Measurements from ENCODE around the gene FAM193B. TPM values are rescaled to one million over a fixed set of nuclear protein-coding genes. Genes with fewer than 3 reads are reported as not detected.

The FAM193B gene
- total and polyA plus RNA-seq, 9 of the 15 experiments (the other 6 are each of a cell fraction or from before 2014, with no cell fraction given) = 4.4 to 76.4 (median 37.3) TPM

GRCh38 chr5:177546258-177546741 lies 8.1 kb downstream of the FAM193B start (continued):
- TF ChIP-seq TFAP4 (CRISPR knock-in tag; IDR thresholded peaks at IDR 0.05; ENCODE audit: borderline replicate concordance) (0 out of 2 replicates have a peak, but pooled peaks have one; percentile 28), PCBP1 (IDR thresholded peaks at IDR 0.05; ENCODE audit: low read depth, low read length, poor library complexity, severe bottlenecking) (no peak), HDAC1 (IDR thresholded peaks at IDR 0.05) (no peak; a peak in 1 of 4 replicates), NR4A1 (CRISPR knock-in tag; IDR thresholded peaks at IDR 0.05) (no peak), NR4A1 (tag; IDR thresholded peaks at IDR 0.05) (no peak), GABPB2 (CRISPR knock-in tag; conservative IDR thresholded peaks at IDR 0.05) (no peak), ZNF140 (CRISPR knock-in tag; IDR thresholded peaks at IDR 0.05) (no peak), CBX2 (IDR thresholded peaks at IDR 0.05; ENCODE audit: insufficient read depth, low read length, poor library complexity, severe bottlenecking) (no peak), JUND (IDR thresholded peaks at IDR 0.05; ENCODE audit: borderline replicate concordance, low read depth, low read length) (peak; percentile 89), JUND (tag; IDR thresholded peaks at IDR 0.05; ENCODE audit: borderline replicate concordance, low read depth, low read length) (peak; percentile 63; the same call in 1 of the 3 replicates), PHF21A (IDR thresholded peaks at IDR 0.05; ENCODE audit: borderline replicate concordance, low read depth) (peak; percentile 94; the same call in 1 of the 2 replicates), SAFB2 (IDR thresholded peaks at IDR 0.05; ENCODE audit: borderline replicate concordance, low read depth, low read length, severe bottlenecking) (no peak), NR3C1 (CRISPR knock-in tag; IDR thresholded peaks at IDR 0.05) (no peak), ZNF232 (CRISPR knock-in tag; IDR thresholded peaks at IDR 0.05) (no peak), PKNOX1 (IDR thresholded peaks at IDR 0.05) (0 out of 2 replicates have a peak, but pooled peaks have one; percentile 22), HDAC2 (IDR thresholded peaks at IDR 0.05) (peak; percentile 59; the same call in 1 of the 2 replicates), ZNF395 (CRISPR knock-in tag; IDR thresholded peaks at IDR 0.05) (no peak)
- TF ChIP-seq, protein P1, sequence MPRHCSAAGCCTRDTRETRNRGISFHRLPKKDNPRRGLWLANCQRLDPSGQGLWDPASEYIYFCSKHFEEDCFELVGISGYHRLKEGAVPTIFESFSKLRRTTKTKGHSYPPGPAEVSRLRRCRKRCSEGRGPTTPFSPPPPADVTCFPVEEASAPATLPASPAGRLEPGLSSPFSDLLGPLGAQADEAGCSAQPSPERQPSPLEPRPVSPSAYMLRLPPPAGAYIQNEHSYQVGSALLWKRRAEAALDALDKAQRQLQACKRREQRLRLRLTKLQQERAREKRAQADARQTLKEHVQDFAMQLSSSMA (CRISPR knock-in tag; IDR thresholded peaks at IDR 0.05) = no peak
- TF ChIP-seq, protein P2, sequence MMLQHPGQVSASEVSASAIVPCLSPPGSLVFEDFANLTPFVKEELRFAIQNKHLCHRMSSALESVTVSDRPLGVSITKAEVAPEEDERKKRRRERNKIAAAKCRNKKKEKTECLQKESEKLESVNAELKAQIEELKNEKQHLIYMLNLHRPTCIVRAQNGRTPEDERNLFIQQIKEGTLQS (IDR thresholded peaks at IDR 0.05) = peak; percentile 78
- TF ChIP-seq, protein P2 (CRISPR knock-in tag; conservative IDR thresholded peaks at IDR 0.05) = no peak
- TF ChIP-seq, protein P3, sequence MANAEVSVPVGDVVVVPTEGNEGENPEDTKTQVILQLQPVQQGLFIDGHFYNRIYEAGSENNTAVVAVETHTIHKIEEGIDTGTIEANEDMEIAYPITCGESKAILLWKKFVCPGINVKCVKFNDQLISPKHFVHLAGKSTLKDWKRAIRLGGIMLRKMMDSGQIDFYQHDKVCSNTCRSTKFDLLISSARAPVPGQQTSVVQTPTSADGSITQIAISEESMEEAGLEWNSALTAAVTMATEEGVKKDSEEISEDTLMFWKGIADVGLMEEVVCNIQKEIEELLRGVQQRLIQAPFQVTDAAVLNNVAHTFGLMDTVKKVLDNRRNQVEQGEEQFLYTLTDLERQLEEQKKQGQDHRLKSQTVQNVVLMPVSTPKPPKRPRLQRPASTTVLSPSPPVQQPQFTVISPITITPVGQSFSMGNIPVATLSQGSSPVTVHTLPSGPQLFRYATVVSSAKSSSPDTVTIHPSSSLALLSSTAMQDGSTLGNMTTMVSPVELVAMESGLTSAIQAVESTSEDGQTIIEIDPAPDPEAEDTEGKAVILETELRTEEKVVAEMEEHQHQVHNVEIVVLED (CRISPR knock-in tag; IDR thresholded peaks at IDR 0.05) = no peak

Data from K562 (cell line).